GM19324 (cell line): ENCODE results near the gene SERPINB7.

Source experiments
- ATAC-seq: cut with Tn5 transposase; IDR thresholded peaks from one replicate; pipeline ENCODE4 v1.9.1; 2021; ENCODE audit warnings: mild to moderate bottlenecking, moderate library complexity; ENCODE audit not compliant: unreplicated experiment, low FRiP score

SERPINB7 gene

GRCh38 chr18:63836456-63836855, 61.2 kb downstream of the SERPINB7 start:
- ATAC-seq: no peak

GRCh38 chr18:63837590-63837989, 62.4 kb downstream of the SERPINB7 start:
- ATAC-seq: no peak

- no peak for ATAC-seq
Measured at GRCh38 chr18:63843008-63843407, 67.8 kb downstream of the SERPINB7 start.

GRCh38 chr18:63844254-63844653, 69.0 kb downstream of the SERPINB7 start:
- no peak for ATAC-seq

DNA sequence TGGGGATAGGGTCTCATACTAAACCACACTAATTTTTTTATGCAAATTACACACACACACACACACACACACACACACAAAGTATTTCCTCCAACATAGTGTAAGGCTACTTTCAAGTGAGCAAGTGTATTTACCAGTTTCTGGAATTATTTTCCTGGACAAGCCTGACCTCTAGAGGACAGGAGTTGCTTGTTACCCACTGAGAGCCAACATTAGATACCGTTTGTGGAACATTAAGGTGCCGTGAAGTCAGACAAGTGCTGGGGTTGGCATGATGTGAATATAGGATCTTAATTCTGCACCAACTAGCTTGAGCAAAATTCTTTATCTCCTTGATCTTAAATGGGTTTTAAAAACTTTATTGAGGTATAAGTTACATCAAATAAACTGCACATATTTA, 72.9 kb downstream of the SERPINB7 start:
- ATAC-seq: no peak

GRCh38 chr18:63850020-63850419, 74.8 kb downstream of the SERPINB7 start:
- ATAC-seq: no peak

DNA sequence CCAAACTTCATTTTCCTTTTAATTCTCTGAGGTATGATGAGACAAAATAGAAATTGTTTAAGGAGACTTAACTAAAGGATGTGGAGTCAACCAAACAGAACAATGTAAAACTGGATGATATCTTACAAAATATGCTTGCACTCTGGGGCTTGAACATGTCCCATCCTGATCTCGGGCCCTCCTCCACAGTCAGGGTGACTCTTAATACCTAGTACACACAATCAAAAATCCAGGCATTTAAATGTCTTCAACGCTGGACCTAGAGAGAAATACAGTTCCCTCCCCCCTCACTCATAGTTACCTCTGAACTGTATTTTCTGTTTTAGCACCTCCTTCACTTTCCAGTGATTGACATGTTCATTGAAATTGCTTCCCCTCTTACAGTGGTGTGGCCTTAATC, 75.4 kb downstream of the SERPINB7 start:
- no peak for ATAC-seq
